Kidney capillary endothelial cell (primary cell): ENCODE results near the gene P4HA1.
"Not testable (repeated sequence)": the region's sequence is repeated elsewhere in the genome, so short reads cannot be mapped to it uniquely, and the experiment has no call there.

ENCODE experiments used
- DNase-seq: peaks from one replicate; pipeline ENCODE4 v3.0.0-alpha.2; 2018; ENCODE audit warnings: low spot score

P4HA1 gene

DNA sequence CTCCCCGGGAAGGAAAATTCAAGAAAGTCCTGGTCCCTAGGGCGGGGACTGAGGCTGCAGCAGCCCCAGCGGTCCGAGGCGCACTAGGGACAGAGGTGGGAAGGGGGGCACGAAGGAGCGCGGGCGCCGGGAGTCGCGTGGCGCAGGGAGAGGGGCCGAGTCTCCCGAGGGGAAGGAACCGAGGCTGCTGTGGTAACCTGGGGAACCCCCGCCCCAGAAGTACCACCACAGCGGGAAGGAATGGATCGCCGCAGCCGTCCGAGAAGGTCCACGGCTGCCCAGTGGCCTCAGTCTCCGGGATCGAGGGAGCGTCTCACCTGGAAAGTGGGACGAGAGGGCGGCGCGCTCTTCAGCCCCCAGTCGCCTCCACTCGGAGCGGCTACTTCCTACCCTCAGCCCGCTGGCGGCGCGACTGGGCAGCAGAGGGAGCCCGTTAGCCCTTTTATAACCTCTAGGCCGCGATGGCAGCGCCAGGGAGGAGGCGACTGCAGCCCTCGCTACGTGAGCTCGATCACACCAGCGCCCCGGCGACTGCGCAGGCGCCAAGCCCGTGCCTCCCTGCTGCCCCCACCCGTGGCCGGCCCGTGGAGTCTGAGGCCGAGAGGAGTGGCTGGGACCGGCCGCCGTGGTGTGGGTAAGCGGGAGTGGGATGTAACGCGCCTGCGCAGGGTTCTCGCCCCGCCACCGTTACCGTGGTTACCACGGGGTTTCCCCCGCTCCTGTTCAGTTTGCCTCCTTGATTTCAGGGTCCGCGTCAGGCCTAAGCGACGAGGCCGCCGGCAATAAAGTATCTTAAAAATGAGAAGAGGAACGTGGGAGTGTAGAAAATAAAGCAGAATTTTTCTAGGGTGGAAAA is at the start of gene P4HA1:
Gene P4HA1 (minus strand): TSS at position 418 of the 856 bp plus-strand sequence. CDS start 21,983 bp downstream, outside the sequence.
- DNase-seq: peak; percentile 98

- no peak for DNase-seq
Observed at GRCh38 chr10:73141603-73142002, 44.9 kb upstream of the P4HA1 start.

GRCh38 chr10:73139251-73139650 is 42.6 kb upstream of the P4HA1 start:
- no peak for DNase-seq

DNA sequence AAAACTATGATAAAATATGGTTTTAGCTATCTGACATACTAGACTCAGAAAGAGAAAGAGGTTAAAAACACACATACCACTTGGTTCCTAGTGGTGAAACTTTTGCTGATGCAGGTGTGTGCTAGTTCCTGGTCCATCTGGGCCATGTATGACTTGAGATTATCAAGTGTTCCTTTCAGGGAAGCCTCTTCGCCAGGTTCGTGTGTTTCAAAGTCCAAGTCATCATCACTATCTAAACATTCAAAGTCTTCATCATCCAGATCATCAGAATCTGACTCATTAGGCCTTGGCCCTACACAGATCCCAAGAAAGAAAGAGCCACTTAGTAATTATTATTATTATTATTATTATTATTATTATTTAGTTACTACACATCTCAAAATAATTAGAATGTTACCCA is 40.0 kb upstream of the P4HA1 start:
- no peak for DNase-seq

- no peak for DNase-seq
Observed at GRCh38 chr10:73134727-73135126, 38.1 kb upstream of the P4HA1 start.

DNA sequence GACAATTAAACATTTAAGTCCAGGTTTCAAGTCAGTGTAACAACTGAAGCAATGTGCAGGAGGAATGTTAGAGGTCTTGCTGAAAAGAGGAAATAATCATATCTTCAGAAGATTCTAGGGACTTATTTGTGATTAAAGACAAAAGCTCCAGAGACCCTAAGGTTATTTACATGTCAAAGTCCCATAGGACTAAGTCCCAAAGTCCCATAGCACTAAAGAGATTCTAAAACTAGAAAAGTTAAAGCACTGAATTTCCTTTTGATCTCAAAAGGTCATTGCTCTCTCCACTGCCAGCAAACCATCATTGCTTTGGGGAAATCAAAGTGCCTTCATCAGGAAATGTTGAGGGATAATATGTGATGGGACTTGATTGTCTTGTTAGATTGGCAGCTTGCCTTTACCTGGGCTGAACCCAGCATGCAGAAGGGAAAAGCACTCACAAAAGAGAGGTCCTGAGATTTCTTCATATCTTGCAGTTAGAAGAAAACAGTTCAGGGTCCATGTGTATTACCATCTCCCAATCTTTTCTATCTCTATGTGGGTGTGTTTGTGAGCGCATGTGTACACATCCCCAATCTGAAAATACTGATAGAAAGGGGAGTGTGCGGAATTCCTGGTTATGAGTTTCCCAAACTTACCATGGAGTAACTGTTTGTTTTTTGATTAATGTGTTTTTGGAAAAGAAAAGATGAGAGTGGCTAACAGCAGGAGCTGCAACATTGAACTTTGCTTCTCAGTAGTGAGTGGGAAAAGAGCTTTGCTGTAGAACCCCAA is 35.4 kb upstream of the P4HA1 start:
- DNase-seq: no peak

- DNase-seq: no peak
Observed at GRCh38 chr10:73131301-73131700, 34.6 kb upstream of the P4HA1 start.

DNA sequence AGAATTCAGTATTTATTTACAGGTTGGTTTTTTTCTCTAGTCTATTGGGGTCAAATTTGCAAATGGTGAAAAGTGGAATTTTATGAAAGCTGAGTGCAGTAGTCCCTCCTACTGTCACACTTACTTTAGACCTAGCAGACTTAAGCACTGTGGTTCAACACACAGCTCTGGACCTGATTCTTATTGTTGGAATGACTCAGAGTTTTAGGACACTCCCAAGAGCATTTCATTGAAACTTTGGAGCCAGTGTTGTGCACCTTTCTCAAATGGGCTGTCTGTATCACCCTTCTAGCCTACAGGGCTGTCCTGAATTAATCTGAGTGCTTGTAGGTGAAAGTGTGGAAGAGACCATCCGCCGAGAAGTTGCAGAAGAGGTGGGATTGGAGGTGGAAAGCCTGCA is 29.7 kb upstream of the P4HA1 start:
- DNase-seq: no peak

DNA sequence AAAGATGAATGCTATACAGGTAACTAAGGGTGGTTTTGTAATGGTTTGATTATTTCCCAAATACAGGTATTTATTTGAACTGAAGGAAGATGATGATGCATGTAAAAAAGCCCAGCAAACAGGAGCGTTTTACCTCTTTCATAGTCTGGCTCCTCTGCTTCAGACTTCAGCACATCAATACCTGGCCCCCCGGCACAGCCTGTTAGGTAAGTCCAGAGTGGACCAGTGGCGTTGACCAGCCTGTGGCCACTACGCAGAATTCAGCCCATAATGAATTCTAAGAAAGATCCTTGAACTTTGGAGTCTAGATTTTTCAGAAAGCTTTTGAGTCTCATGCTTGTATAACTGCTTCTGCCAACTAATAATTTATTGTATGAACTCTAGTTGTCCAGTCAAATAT is 23.3 kb upstream of the P4HA1 start:
- DNase-seq: no peak

GRCh38 chr10:73119457-73119856 is 22.8 kb upstream of the P4HA1 start:
- no peak for DNase-seq

DNA sequence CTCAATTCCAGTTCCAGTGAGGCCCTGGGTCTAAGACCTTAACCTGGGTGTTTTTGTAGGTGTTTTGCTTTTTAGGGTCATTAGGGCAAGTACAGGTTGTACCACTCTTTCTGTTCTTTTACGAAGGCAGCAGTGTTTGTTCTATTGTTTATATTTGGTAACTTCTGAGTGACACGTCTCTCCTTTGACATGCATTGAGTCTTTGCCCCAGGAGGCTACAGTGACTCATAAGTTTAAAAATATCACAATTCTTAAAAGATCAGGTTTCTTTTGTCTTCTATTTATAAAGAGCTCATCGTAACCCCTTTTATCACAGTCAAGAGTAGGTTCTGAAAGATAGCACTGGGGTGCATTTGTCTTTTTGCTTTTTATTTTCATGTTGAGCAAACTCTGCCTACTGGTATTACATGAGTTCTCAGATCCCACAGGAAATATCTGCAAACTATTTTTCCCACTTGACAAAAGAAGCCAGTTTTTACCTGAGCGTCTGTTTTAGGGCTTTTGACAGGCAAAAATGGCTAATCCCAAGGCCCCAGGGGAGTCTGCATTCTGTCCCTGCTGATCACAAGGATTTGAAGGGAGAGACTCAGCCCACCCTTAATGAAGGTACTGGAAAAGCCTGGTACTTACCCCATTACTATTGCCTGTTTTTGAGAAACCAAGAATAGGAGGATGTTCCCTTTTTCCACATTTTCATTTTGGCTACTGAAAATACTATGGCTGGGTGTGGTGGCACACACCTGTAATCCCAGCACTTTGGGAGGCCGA is 21.5 kb upstream of the P4HA1 start:
- peak; percentile 48 for DNase-seq

DNA sequence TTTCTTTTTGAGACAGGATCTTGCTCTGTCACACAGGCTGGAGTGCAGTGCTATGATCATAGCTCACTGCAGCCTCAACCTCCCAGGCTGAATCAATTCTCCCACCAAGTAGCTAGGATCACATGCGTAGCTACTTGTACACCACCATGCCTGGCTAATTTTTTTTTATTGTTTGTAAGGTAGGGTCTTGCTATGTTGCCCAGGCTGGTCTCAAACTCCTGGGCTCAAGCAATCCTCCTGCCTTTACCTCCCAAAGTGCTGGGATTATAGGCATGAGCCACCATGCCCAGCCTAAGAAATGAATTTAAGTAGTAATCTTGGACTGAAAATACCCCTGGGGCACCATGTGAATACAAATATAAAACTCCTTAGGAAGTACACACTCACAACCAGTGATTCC is 19.4 kb upstream of the P4HA1 start:
- no peak for DNase-seq

DNA sequence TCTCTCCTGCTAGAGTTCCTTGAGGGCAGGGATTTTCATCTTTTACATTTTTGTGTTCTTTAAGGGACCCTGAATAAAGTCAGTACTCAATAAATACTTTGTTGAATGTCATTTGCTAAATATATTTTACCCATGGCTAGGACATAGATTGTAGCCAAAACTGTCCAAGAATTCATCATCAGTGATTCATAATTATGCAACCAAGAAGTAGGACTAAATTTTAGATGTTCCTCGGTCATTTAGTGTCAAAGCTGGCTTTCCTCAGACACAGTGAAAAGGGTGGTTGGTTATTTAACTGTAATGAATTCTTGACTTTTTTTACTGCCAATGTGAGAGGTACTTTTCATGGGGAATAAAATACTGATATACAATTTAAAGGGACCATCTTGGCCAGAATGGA is 16.9 kb upstream of the P4HA1 start:
- DNase-seq: no peak

DNA sequence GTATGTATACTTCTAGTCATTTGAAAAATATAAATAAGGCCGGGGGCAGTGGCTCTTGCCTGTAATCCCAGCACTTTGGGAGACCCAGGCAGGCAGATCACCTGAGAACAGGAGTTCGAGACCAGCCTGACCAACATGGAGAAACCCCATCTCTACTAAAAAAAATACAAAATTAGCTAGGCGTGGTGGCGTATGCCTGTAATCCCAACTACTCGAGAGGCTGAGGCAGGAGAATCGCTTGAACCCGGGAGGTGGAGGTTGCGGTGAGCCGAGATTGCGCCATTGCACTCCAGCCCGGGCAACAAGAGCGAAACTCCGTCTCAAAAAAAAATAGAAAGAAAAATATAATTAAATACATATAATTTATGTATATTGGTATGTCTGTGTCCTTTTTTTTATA is 15.4 kb upstream of the P4HA1 start:
- DNase-seq: not testable (repeated sequence)

- DNase-seq: peak; percentile 74
Observed at GRCh38 chr10:73110345-73110849, 13.7 kb upstream of the P4HA1 start, which contains the start of gene NUDT13. Gene NUDT13, plus strand, starts transcription at chr10:73110455. Its CDS starts 3,911 bp downstream, at chr10:73114366.

GRCh38 chr10:73109248-73109652 is 12.6 kb upstream of the P4HA1 start:
- not testable (repeated sequence) for DNase-seq

DNA sequence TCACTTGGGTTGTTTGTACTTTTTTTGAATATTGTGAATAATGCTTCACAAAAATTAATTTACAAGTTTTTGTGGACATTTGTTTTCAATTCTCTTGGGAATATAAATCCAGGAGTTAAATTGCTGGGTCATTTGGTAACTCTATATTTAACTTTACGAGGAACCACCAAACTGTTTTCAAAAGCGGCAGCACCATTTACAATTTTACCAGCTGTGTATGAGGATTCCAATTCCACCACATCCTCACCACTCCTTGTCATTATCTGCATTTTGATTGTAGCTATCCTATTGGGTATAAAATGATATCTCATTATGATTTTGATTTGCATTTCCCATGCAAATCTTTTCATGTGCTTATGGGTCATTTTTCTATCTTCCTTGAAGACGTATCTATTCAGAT is 9.6 kb upstream of the P4HA1 start:
- DNase-seq: no peak

DNA sequence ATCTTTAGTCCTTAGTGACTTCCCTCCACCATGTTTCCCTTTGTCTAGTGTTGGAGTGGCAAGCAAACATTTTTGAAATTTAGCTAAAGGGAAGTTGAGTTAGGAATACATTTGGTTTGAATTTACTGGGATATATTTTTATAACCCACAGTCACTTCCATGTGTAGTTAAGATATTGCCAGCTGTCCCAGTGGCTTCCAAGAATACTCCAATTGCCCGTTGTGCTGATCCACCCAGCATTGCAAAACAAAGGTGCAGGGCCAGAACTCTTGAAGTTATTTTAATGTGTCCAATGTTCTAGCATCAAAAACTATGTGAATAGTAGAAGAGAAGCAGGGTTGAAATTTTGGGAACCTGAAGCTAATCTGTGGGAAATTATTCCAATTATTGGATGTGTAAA is 2.5 kb upstream of the P4HA1 start:
- DNase-seq: no peak

GRCh38 chr10:73097305-73097670 is 622 bp upstream of the P4HA1 start:
- no peak for DNase-seq

- DNase-seq: peak; percentile 59
Observed at GRCh38 chr10:73096041-73096448, 621 bp downstream of the P4HA1 start.

DNA sequence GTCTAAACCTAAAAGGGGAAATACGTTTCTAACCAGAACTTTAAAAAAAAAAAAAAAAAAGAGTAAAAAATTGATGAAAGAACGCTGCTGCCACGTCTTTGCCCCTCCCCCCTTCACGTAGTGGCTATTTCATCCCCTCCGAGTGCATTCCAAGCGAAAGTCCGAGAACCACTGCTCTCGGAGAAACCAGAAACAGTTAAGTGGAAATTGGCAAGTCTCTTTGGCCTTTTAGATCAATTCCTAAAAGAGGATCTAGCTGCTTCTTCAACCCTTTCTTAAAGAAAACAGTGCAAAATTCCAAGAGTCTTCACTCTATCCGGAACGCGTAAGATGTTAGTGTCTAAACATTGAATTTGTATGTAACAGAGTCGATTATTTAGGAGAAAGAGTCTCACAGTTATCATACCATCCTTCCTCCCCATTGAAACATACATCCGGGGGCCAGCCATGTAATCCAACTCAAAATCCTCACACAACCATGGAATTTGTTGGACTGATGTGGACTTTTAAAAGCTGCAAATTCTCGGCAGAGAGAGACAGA is 1.1 kb downstream of the P4HA1 start:
- peak; percentile 59 for DNase-seq

DNA sequence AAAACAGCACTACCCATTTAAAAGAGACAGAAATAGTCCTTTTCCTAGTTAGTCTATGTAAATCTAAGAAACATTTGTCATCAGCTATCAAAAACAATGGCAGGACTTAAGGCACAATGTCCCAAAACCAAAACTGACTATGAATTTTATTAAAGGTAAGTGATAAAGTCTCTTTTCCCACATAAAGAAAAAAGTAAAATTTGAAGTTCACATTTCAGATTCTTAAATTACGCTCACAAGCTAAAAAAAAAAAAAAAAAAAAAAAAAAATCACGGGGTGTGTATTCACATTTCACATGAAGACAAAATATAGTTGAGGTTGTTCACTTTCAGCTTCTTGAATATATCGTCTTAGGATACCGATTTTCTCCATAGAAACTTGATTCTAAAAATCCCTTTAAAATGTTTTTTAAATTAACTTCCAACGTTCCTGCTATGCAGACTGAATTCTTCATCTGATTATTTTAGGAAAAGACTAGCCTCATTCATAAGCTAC is 1.6 kb downstream of the P4HA1 start:
- peak; percentile 30 for DNase-seq
